Skeletal muscle tissue (tissue), 4 donors: ENCODE measurements around the gene TMEM184A. TPM values are rescaled to one million over a fixed set of nuclear protein-coding genes. Genes with fewer than 3 reads are reported as not detected.

Source experiments
- H3K27ac ChIP-seq: one replicate; pipeline ENCODE4 v1.7.0; 2013; ENCODE audit warnings: mild to moderate bottlenecking, low read depth, low read length, inconsistent platforms
- H3K27me3 ChIP-seq, 3 donors: one replicate each; pipeline ENCODE4 v1.7.0; 2013; ENCODE audit warnings: low read length in 3 of 3; ENCODE audit not compliant: control insufficient read depth in 3 of 3, insufficient read depth in 3 of 3
- H3K36me3 ChIP-seq, 3 donors: one replicate each; pipeline ENCODE4 v1.7.0; 2013; ENCODE audit warnings: low read length in 3 of 3; ENCODE audit not compliant: control insufficient read depth in 3 of 3, insufficient read depth in 3 of 3
- H3K4me1 ChIP-seq, 3 donors: one replicate each; pipeline ENCODE4 v1.7.0; 2013; ENCODE audit warnings: low read length in 3 of 3, mild to moderate bottlenecking in 3 of 3; ENCODE audit not compliant: control insufficient read depth in 3 of 3, insufficient read depth in 3 of 3
- H3K4me3 ChIP-seq, 3 donors: one replicate each; pipeline ENCODE4 v1.7.0; 2013; ENCODE audit warnings: low read length in 3 of 3
- H3K9ac ChIP-seq, 3 donors: one replicate each; pipeline ENCODE4 v1.7.0; 2013; ENCODE audit warnings: low read length in 3 of 3, mild to moderate bottlenecking in 3 of 3, moderate library complexity in 2 of 3, low read depth in 1 of 3
- H3K9me3 ChIP-seq, 3 donors: one replicate each; pipeline ENCODE4 v1.7.0; 2013; ENCODE audit warnings: low read length in 3 of 3; ENCODE audit not compliant: control insufficient read depth in 3 of 3
- total RNA-seq: library from RNA; depleted of rRNA; stranded (reverse); fragments of >200 nt; gene quantifications from one replicate; pipeline ENCODE4 v1.2.3, GENCODE V29; 2014
- donor health status: Osteomylitis.

The TMEM184A gene
- not detected for total RNA-seq

DNA sequence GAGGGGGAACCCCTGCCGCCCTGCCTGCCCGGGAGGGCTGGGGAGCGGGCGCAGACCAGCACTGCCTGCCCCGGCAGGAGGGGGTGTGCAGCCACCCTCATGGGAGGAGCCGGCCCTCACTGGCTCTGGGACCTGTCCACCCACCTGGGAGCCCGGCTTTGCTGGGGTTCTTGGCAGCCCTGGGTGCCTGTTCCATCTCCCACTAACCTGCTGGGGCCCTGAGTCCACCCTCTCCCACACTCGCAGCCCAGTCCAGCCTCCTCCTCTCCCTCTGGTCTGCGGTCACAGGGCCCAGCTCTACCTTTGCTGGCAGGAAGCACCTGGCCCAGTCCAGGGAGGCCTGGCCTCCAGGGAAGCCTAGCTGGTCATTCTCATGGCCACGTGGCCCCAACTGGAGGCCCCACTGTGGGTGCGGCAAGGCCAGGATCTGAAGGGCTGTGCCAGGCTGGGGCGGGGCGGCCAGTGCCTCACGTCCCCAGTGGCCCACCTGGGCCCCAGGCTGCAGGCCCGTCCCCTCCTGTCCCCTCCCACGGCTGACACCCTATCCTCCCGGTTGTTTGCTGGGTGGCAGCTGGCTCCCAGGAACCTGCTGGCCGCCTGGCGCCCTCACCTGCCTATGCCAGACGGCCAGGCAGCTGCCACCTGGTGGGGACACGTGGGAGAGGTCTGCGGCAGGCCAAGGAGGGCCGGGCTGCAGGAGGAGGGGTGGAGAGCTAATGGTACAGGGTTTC, at the start of gene TMEM184A:
TSS of gene TMEM184A (minus strand) at position 393 of the 731 bp plus-strand sequence. CDS start 721 bp downstream, outside the sequence.
- H3K27me3 ChIP-seq, result no peaks in the 10 kb centered on the region
- H3K4me3 ChIP-seq, result peak within 1 kb of the TSS; percentile 38 to 60 (median 58)
- H3K4me1 ChIP-seq, result peaks cover 12 to 29% (median 24%) of the 10 kb centered on the region in 3 donors
- H3K9me3 ChIP-seq, result no peaks in the 10 kb centered on the region
- peak within 1 kb of the TSS; percentile 51 to 78 (median 71) for H3K9ac ChIP-seq
- peak within 1 kb of the TSS; percentile 78 for H3K27ac ChIP-seq
- no peaks in the 10 kb centered on the region for H3K36me3 ChIP-seq

DNA sequence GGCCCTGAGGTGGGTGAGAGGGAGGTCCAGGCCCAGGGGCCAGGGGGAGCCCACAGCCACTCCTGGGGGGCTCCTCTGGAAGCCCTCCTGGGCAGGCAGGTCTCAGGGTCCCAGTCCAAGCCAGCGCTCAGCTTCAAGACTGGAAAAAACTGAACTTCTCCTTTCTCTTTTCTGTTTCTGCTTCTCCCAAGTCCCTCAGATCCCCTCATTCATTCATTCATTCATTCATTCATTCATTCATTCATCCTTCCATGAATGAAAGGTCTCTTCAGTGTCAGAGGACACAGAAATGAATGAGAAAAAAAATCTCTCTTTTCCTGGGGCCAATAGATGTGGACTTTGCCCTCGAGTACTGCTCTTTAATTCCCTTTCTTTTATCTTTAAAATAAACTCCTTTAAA, 48.4 kb upstream of the TMEM184A start:
- Histone ChIP-seq H3K4me1 (no peaks in the 10 kb centered on the region), H3K27me3 (peaks cover 13 to 51% (median 31%) of the 10 kb centered on the region in 3 donors)

DNA sequence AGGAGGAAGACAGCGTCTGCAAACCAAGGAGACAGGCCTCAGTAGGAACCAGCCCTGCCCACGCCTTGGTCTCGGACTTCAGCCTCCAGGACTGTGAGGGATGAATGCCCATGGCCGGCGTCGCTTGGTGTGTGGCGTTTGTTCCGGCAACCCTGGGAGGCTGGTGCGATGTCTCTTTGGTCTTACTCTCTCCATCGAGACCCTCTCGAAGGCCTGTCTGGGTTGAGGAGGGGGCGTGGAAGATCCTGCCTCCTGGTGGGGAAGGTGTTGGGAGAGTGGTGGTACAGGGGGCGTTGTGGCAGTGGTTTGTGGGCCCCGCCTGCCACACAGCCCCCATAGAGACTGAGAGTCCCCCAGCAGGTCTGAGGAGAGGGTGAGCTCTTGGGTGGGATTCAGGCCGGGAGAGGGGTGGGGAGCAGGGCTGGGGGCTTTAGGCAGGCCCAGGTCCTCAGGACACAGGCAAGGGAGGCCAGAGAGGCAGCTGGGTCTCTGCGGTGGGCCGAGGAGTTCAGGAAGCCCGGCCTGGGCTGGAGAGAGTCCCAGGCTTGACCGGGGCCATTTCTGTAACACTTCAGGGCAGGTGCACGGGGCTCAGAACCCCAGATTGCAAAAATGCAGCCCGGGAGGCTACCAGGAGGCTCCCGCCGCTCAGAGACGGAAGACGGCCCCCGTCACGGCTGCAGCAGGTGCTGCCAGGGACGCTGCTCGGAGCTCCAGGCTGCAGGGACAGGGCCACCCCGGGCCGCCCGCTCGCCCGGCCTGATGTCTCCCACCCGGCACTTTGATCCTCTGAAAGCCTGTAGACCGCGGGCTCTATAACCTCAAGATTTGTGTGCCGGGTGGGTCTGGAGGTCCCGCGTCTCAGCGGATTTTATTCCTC, 47.6 kb upstream of the TMEM184A start:
- H3K36me3 ChIP-seq, result no peaks in the 10 kb centered on the region
- no peaks in the 10 kb centered on the region for H3K4me1 ChIP-seq
- peaks cover 13 to 50% (median 32%) of the 10 kb centered on the region in 3 donors for H3K27me3 ChIP-seq
- no peaks in the 10 kb centered on the region for H3K9me3 ChIP-seq
- no peak overlapping the region for H3K27ac ChIP-seq
- no peak overlapping the region for H3K4me3 ChIP-seq
- no peak overlapping the region for H3K9ac ChIP-seq

More for the DNA sequence above, 48.4 kb upstream of the TMEM184A start:
- Histone ChIP-seq H3K36me3 (no peaks in the 10 kb centered on the region), H3K9ac (no peak overlapping the region), H3K4me3 (no peak overlapping the region), H3K27ac (no peak overlapping the region), H3K9me3 (no peaks in the 10 kb centered on the region)

DNA sequence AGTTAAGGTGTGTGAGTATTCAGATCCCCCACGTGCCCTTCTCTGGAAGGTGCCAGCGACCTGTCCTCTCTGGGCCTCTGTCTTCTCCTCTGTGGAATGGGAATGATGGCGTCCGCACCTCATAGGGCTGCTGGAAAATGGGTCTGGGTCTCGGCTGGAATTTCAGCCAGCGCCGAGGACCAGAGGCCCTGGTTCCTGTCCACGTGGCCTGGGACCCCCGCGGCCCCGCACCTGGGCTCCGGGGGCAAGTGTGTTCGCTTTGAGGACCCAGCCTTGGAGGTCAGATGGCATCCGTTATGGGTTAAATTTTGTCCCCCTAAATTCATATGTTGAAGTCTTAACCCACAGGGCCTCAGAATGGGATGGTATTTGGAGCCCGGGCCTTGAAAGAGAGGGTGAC, 46.4 kb upstream of the TMEM184A start:
- no peak overlapping the region for H3K4me3 ChIP-seq
- H3K4me1 ChIP-seq, result no peaks in the 10 kb centered on the region
- no peaks in the 10 kb centered on the region for H3K36me3 ChIP-seq
- H3K27ac ChIP-seq, result no peak overlapping the region
- peaks cover 13 to 39% (median 27%) of the 10 kb centered on the region in 3 donors for H3K27me3 ChIP-seq
- no peaks in the 10 kb centered on the region for H3K9me3 ChIP-seq
- no peak overlapping the region for H3K9ac ChIP-seq

DNA sequence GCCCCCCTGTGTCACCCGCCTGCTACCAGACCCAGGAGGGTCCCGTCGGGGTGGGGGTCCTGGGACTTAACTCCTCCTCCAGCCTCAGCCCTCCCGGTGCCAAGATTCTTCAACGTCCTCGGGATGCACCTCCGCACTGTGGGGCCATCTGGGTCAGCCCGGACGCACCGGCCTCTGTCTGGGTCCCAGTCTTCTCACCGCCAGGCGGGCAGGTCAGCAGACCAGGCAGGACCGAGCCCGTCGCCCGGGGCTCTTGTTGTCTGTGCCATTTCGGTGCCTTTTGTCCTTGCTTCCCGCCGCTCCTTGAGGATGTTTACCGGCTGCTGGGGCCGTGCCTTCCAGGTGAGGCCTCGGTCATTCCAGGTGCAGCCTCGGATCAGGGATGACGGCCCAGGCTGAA, 46.0 kb upstream of the TMEM184A start:
- Histone ChIP-seq H3K4me1 (no peaks in the 10 kb centered on the region), H3K4me3 (no peak overlapping the region), H3K27me3 (peaks cover 12 to 41% (median 28%) of the 10 kb centered on the region in 3 donors), H3K9ac (no peak overlapping the region), H3K9me3 (no peaks in the 10 kb centered on the region), H3K36me3 (no peaks in the 10 kb centered on the region), H3K27ac (no peak overlapping the region)

DNA sequence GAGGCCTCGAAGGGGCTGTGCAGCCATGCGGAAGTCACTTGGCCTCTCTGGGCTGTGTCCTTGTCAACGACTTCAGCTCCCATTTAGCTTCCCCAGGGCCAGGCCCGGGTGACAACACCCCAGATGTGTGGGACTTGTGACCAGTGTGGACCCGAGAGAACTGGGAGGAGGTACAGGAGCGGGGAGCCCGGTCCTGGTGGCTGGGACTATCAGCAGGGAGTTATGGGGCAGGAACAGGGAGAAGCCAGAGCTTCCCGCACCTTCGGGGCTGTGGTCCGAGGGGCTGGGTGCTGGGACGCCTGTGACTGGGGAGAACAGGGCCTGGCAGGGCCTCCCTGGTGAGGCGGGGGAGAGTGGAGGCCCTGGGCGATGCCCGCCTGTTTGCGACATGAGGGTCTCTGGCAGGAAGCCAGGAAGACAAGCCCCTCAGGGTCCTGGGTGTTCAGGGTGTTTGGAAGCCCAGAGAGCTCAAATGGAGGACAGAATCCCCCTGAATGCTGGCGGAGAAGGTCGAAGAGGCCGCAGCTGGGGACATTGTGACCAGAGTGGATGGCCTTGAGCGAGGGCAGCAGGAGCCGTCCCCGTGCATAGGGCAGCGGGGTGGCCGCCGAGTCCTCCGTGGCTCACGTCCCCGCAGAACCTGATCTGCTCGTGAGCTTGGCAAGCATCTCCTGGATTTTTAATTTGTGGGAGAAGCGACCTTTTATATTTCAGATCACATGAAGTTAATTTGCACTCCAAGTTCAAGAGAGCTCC, 43.8 kb upstream of the TMEM184A start:
- H3K27me3 ChIP-seq, result peaks cover 23 to 54% (median 34%) of the 10 kb centered on the region in 3 donors
- H3K36me3 ChIP-seq, result no peaks in the 10 kb centered on the region
- H3K9ac ChIP-seq, result no peak overlapping the region
- no peaks in the 10 kb centered on the region for H3K4me1 ChIP-seq
- no peak overlapping the region for H3K27ac ChIP-seq
- H3K4me3 ChIP-seq, result no peak overlapping the region
- no peaks in the 10 kb centered on the region for H3K9me3 ChIP-seq

DNA sequence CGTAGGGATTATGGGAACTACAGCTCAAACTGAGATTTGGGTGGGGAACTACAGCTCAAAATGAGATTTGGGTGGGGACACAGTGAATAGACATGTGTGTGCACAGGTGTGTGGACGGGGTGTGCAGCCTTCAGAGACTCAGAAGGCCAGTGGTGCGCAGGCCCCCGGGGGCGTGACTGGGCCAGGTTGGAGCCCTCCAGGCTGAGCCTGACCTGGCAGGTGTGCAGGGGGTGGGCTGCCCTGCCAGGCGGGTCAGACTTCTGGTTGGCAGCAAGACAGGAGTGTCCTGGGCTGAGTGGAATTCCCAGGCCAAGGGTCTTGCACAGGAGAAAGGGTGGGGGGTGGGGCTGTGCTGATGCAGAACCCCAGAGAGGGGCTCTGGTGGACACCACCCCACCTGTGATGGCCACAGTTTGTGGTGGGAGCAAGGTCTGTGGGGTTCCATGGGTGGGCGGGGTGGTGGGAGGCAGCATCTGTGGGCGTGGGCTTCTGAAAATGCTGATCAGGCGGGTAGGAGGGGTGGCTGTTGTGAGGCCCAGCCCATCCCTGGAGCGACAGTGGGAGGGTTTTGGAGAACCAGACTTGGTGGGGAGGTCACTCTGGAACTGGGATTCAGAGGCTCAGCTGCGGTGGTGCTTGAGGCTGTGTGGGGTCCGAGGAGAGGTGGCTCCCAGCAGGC, 43.1 kb upstream of the TMEM184A start:
- no peak overlapping the region for H3K9ac ChIP-seq
- H3K27me3 ChIP-seq, result peaks cover 29 to 52% (median 36%) of the 10 kb centered on the region in 3 donors
- H3K27ac ChIP-seq, result no peak overlapping the region
- no peak overlapping the region for H3K4me3 ChIP-seq
- no peaks in the 10 kb centered on the region for H3K4me1 ChIP-seq
- H3K36me3 ChIP-seq, result no peaks in the 10 kb centered on the region
- no peaks in the 10 kb centered on the region for H3K9me3 ChIP-seq

DNA sequence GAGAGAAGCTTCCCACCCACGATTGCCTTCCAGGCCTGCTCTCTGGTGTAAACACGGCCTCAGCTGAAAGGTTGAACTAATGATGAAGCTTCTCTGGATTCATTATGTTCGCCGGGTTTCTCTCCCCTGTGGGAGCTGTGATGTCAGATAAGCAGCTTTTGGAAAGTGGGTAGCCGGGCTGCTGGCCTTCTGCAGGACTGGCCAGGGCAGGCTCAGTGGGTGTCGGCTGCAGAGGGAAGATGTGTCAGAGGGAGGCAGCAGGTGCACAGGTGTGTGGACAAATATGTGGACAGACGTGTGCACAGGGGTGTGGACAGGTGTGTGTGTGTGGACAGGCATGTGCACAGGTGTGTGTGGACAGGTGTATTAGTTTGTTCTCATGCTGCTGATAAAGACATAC, 42.3 kb upstream of the TMEM184A start:
- H3K4me3 ChIP-seq, result no peak overlapping the region
- no peaks in the 10 kb centered on the region for H3K9me3 ChIP-seq
- H3K9ac ChIP-seq, result no peak overlapping the region
- no peak overlapping the region for H3K27ac ChIP-seq
- H3K36me3 ChIP-seq, result no peaks in the 10 kb centered on the region
- H3K27me3 ChIP-seq, result peaks cover 36 to 53% (median 44%) of the 10 kb centered on the region in 3 donors
- no peaks in the 10 kb centered on the region for H3K4me1 ChIP-seq

DNA sequence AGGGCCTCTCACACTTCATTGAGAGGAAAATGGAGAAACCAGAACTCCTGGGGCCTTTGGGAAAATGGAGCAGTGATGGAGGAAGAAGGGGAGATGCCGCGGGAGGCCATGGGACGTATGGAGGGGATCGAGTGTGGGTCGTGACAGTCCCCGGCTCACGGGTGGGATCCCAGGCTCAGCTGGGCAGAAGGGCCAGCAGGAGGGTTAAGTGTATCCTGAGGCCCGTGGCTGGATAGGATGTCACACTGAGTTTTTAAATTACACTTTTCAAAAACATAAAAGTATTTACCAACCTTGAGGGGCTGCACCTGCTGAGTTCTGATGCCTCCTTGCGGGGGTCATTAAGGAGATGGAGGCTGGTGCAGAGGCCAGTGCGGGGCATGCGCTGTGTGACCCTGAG, 41.8 kb upstream of the TMEM184A start:
- Histone ChIP-seq H3K4me3 (no peak overlapping the region), H3K27ac (no peak overlapping the region), H3K27me3 (peaks cover 39 to 55% (median 49%) of the 10 kb centered on the region in 3 donors), H3K4me1 (no peaks in the 10 kb centered on the region), H3K9ac (no peak overlapping the region), H3K9me3 (no peaks in the 10 kb centered on the region), H3K36me3 (no peaks in the 10 kb centered on the region)
